Inflammatory macrophage (primary cell): Measurements from ENCODE around the gene UTF1.

Experiments
- DNase-seq, 2 donors: peaks; one replicate each; pipeline ENCODE4 v3.0.0-alpha.2; 2020 to 2022

The UTF1 gene

DNA sequence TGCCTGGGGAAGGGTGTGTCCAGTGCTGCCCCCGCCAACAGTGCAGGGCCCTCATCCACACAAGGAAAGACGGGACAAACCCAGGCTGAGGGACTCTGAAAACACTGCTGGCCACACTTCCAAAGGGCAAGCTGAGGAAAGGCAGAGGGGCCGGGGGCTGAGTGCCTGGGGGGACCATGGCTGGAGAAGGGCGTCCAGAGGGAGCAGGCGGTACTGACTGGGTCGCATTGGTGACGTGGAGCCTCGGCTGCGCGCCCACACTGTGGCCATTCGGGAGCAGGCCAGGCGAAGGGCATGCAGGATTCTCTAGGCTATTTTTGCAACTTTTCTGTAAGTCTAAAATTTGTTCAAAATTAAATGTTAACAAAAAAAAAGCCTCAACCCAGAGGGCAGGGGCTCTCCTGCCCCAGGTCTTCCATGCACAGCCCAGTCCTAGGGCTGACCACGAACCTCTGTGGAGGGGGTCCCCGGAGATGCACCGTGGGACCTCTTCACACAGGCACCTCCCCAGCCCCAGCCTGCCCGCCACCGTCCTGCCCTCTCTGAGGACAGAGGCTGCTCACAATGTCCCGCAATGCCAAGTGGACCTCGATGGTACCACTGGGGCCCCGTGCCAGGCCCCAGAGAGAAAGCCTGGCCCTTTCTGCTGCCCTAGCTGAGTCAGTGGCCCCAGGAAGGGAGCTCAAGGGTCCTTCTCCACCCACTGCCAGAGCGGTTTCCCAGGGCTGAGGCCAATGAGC lies 36.2 kb downstream of the UTF1 start:
- DNase-seq = no peak

- DNase-seq = no peak
Measured at GRCh38 chr10:133267293-133267692, 37.3 kb downstream of the UTF1 start.

DNA sequence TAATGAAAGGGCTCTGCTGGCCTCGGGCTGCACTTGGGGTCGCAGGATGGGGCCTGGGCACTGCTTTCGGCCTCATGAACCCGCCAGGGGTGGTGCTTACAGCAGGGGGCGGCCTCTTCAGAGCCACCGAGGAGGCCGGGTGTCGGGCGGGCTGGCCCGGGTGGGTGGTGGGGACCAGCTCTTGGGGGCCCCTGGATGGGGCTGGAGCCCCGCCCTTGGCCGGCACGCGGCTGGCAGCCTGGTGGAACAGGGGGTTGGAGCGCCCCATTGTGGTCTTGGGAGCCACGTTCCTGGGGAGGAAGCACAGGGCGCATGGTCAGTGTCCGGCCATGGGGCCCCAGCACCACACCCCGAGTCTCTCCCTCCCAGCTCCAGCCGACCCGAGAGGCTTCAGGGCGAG lies 37.8 kb downstream of the UTF1 start:
- no peak for DNase-seq

DNA sequence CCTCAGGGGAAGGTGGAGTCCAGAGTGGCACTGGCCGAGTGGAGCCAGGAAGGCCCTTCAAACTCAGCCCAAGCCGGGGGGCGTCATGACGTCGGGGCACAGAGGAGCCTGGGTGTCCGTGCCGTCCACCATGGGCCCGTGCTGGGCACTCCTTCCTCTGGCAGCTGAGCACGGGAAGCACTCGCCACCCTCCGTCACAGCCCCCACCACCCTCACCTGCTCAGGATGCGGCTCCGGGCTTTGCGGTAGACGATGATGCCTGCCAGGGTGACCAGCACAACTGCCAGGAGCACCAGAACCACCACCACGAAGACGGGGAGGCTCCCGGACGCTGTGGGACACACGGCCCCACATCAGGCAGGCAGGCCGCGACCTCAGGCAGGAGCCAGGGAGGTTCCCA lies 38.5 kb downstream of the UTF1 start:
- no peak for DNase-seq

- no peak for DNase-seq
Measured at GRCh38 chr10:133269367-133269766, 39.4 kb downstream of the UTF1 start.

DNA sequence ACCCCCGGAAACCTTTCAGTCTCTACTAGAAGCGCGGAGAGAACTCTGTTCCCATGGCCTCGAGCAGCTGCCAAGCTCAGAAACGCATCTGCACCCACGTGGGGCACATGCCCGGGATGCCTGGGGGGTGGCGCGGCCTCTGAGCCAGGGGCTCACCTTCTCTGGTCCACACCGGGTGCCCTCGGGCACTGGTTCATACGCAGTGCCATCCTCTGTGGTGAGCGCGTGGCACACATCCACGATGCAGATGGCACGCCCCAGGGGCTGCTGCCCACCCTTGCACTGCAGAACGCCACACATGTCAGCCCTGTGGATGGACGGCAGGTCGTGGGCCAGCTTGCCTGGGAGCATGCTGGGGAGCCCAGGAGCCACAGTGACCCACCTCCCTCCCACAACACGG lies 40.2 kb downstream of the UTF1 start:
- no peak for DNase-seq

- DNase-seq = no peak
Measured at GRCh38 chr10:133270773-133271297, 40.8 kb downstream of the UTF1 start.

DNA sequence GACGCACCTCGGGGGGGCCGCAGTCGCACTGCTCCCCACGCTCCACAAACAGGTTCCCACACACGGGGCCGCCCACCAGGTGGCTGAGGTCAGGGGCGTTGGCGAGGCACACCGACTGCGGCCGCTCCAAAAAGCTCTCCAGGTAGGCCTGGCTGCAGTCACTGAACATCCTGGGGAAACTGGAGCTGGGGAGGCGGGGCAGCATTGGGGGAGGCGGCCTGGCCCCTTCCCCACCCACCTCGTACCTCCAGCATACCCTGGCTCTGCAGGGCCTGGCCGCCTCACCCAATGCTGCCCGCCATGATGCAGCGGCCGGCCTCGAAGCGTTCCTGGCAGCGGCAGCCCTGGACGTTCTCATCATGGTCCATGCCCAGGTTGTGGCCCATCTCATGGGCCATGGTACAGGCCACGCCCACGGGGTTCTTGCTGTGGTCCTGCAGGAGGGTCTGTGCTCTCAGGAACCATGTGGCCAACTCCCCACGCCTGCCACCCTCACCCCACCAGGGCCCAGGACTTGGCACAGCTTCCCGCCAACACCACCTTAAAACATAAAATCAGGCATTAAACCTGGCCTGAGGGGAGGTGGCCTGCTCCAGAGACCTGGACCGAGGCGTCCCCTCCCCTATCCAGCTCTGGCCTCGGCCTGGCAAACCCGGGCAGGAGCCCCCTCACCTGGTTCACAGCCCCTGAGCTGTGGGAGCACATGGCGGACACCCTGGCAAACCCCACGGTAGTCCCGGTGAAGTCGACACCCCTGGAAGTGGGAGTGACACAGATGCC lies 41.7 kb downstream of the UTF1 start:
- DNase-seq = no peak

DNA sequence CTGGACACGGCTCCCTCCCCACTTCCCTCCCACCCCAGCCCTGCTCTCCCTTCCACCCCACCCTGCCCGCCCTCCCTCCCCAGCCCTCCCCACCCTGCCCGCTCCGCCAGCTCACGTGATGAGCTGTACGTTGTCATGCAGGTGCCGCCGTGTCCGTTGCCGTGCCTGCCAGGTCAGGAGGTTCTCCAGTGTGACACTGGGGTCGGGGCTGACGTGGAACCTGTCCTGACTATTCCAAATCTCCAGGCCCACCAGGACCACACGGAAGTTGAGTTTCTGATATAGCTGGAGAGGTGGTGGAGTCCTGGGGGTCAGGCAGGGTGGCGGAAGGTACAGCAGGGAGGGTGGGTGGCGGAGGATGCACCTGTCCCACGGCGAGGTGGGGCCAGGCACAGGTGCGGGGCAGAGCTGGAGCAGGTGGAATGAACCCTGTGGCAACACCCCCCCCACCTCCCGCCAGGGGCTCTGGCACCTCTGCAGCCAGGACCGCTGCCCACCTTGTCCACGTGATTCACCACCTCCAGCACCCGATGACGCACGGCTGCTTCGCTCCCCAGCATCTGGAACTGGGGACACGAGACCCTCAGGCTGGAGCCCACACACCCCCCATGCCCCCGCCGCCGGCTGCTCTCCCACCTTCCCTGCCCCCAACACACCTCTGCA lies 42.4 kb downstream of the UTF1 start:
- no peak for DNase-seq

- DNase-seq = no peak
Measured at GRCh38 chr10:133272964-133273420, 43.0 kb downstream of the UTF1 start.

DNA sequence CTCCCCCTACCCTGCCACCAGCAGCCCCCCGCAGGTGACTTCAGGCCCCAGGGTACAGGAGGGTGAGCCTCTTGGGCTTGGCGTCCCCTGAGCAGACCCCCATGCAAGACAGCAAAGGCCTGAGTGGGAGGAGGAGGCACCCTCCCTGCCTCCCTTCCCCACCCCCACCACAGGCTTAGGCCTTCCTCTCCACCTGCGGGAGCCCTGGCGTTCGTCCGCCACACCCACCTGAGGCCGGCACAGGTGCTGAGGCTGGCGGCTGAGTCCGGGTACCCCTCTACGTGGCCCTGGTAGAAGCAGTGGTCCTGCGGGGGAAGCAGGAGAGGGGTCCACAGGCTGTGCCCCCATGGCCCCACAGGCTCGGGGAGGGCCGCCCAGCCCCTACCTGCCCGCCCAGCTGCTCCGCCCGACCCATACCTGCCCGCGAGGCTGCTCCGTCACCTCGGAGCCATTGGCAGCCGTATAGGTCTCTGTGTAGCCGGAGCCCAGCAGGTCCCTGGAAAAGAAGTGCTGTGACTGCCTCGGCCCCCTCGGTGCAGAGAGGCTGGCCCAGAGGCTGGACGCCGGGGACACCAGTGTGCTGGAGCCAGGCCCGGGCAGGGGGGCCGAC lies 43.6 kb downstream of the UTF1 start:
- DNase-seq = no peak

- DNase-seq = peak in 1 of 2 donors; percentile 27
Measured at GRCh38 chr10:133274751-133275683, 45.0 kb downstream of the UTF1 start.

DNA sequence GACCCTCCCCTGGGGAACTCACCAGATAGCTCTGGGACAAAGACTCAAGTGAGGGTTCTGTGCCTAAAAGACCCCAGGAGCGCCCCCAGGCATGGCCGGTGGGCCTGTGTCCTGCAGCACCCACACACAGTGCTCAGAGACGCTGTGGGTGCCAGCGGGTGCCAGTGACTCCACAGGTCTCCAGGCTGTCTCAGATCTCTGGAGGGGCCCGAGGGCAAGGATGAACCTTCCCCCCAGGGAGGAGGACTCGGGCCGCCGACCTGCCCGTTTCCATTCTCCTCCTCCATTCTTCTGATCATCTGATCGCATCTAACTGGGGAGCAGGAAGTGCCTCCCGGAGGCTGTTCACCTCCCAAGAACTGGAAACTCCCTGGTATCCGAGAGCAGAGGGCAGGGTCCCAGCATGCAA lies 45.7 kb downstream of the UTF1 start:
- peak in 1 of 2 donors; percentile 25 for DNase-seq

DNA sequence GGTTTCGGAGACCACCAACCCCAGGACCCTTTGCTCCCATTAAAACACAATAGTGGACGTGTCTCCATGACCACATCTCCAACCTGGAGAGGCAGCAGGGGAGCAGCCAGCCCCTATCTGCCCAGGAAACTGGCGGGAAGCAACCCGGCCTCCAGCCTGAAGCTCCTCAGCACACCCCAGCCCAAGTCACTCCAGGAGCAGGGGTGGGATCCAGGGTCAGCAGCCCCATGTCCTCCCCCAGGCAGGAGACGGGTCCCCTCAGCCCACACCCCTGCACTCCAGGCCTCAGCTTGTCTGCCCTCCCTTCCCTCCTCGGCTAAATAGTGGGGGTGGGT lies 46.0 kb downstream of the UTF1 start:
- no peak for DNase-seq

DNA sequence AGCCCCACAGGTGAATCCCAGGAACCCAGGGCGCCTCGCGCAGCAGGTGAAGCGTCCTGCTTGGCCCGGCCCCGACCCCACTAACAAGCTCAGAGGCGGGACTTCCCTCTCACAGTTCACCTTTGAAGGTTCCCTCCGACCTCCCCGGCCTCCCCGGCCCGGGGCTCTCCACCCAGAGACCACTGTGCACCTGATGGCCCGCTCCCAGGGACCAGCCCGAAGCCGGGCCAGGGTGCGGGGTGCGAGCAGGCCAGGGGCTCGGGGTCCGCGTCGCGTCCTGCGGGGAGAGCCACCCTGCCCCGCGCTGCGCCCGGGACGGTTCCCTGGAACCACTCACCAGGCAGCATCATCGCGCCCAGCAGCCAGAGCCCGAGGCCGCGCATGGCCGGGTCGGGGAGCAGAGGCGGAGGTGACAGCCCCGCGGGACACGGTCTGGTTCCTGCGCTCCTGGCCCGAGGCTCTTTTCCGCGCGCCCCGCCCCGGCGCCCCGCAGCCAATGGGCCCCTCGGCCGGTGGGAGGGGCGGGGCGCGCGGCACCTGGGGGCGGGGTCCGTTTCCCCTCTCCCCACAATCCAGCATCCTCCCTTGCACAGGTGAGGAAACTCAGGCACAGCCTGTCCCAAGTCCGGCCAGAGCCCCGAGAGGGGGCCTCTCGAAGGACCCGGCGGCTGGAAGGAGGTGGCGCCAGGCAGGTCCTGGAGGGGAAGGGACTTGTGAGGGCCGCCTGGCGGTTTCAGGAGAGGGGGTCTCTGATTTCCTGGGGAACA lies 46.6 kb downstream of the UTF1 start, which contains the start of gene ADAM8:
Gene ADAM8 (minus strand): TSS at position 434 of the 767 bp plus-strand sequence. CDS start 51 bp downstream, at position 383.
- peak; percentile 3 to 22 for DNase-seq

DNA sequence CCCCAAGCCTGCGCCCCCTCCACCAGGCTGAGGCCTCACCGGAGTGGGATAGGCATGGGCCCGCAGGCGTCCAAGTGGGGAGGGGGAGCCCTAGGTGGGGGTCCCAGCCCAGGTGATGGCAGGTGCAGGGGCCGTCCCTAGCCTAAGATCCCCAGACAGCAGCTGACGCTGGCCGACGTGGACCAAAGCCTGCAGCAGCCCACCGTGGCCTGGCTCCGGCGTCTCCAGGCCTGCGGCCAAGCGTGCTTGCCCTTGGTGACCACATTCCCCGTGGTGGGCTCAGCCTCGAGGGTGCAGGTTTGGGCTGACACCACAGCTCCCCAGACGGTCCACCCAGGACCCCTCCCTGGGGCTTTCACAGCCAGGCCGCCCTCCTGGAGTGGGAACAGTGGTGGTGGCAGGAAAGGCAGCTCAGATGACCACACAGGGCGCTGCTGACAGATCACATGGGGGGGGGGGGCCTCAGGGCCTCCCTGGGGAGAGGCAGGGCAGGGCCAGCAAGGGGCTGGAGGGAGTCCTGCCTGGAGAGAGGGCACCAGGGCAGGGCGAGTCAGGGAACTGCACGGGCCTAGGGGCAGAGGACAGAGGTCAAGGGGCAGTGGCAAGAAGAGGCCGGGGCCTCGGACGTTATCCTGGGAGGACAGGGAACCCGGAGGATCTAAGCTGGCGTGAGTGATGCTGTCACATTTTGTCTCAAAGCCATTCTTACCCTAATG lies 47.4 kb downstream of the UTF1 start:
- DNase-seq = no peak

DNA sequence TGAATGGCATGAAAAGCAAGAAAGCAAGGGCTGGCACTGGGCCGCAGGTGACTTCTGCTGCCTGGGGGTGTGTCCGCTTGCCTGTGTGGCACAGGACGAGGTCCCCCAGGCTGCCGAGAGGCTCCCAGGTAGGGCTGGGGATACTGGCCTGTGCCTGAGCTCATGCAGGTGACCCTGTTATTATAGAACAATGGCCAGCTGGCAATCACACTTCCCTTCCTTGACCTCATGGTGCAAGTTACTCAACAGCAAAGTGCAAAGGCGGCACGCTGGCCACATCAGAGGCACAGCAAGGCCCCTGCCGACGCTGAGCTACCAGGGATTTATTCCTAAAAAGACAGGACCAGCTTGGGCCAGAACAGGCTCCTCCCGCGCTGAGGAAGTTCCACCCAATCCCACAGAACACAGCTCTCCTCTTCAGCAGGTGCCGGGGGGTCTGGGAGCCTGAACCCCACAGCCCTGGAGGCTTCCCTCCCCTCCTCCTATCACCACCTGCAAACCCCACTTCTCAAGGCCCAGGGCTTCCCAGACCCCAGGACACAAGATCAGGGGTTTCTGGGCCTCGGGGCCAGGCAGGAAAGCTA lies 48.1 kb downstream of the UTF1 start:
- DNase-seq = peak; percentile 49 to 79

GRCh38 chr10:133278577-133279265 lies 48.7 kb downstream of the UTF1 start:
- peak; percentile 71 to 88 for DNase-seq
